ENCODE data around the gene USP3.

DNA sequence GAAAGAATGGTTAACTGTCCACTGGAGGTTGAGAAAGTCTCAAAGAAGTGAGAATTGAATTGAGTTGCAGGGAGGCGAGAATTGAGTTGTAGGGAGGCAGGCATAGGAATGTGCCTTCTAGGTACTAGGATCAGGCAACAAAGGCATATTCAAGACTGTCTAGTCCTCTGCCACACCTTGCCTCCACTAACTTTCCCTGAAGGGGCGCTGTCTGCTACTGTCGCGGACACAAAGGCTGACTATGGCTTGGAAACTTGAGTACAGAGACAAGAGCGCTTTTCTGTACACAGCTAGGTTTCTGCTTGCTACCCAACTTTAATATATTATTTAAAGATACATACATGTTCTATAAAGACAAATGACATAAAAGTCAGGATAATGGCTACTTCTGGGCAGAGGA, 82.4 kb downstream of the USP3 start:
- TF ChIP-seq POLR2AphosphoS5 (IDR thresholded peaks at IDR 0.05; ENCODE audit: low read depth, low read length) (no peak), NFIC (IDR thresholded peaks at IDR 0.05; ENCODE audit: borderline replicate concordance) (no peak), GABPA (IDR thresholded peaks at IDR 0.05; ENCODE audit: low read depth) (no peak), RCOR1 (IDR thresholded peaks at IDR 0.05; ENCODE audit: low read length) (no peak), EZH2phosphoT487 (IDR thresholded peaks at IDR 0.05; ENCODE audit: borderline replicate concordance, low read depth) (no peak), SIN3A (IDR thresholded peaks at IDR 0.05; ENCODE audit: borderline replicate concordance, low read depth, low read length) (no peak), TAF1 (IDR thresholded peaks at IDR 0.05; ENCODE audit: borderline replicate concordance, low read depth, low read length) (no peak), ELF1 (IDR thresholded peaks at IDR 0.05) (no peak), EP300 (IDR thresholded peaks at IDR 0.05; ENCODE audit: borderline replicate concordance in 1 of 2, low read depth in 1 of 2, low read length in 1 of 2) (no peak), CHD2 (IDR thresholded peaks at IDR 0.05; ENCODE audit: low read length, partially characterized antibody) (no peak)
- TF ChIP-seq, protein P1, sequence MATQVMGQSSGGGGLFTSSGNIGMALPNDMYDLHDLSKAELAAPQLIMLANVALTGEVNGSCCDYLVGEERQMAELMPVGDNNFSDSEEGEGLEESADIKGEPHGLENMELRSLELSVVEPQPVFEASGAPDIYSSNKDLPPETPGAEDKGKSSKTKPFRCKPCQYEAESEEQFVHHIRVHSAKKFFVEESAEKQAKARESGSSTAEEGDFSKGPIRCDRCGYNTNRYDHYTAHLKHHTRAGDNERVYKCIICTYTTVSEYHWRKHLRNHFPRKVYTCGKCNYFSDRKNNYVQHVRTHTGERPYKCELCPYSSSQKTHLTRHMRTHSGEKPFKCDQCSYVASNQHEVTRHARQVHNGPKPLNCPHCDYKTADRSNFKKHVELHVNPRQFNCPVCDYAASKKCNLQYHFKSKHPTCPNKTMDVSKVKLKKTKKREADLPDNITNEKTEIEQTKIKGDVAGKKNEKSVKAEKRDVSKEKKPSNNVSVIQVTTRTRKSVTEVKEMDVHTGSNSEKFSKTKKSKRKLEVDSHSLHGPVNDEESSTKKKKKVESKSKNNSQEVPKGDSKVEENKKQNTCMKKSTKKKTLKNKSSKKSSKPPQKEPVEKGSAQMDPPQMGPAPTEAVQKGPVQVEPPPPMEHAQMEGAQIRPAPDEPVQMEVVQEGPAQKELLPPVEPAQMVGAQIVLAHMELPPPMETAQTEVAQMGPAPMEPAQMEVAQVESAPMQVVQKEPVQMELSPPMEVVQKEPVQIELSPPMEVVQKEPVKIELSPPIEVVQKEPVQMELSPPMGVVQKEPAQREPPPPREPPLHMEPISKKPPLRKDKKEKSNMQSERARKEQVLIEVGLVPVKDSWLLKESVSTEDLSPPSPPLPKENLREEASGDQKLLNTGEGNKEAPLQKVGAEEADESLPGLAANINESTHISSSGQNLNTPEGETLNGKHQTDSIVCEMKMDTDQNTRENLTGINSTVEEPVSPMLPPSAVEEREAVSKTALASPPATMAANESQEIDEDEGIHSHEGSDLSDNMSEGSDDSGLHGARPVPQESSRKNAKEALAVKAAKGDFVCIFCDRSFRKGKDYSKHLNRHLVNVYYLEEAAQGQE (IDR thresholded peaks at IDR 0.05; ENCODE audit: low read depth, low read length): no peak
- TF ChIP-seq, protein P2, sequence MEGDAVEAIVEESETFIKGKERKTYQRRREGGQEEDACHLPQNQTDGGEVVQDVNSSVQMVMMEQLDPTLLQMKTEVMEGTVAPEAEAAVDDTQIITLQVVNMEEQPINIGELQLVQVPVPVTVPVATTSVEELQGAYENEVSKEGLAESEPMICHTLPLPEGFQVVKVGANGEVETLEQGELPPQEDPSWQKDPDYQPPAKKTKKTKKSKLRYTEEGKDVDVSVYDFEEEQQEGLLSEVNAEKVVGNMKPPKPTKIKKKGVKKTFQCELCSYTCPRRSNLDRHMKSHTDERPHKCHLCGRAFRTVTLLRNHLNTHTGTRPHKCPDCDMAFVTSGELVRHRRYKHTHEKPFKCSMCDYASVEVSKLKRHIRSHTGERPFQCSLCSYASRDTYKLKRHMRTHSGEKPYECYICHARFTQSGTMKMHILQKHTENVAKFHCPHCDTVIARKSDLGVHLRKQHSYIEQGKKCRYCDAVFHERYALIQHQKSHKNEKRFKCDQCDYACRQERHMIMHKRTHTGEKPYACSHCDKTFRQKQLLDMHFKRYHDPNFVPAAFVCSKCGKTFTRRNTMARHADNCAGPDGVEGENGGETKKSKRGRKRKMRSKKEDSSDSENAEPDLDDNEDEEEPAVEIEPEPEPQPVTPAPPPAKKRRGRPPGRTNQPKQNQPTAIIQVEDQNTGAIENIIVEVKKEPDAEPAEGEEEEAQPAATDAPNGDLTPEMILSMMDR (IDR thresholded peaks at IDR 0.05): no peak
- TF ChIP-seq, protein P3, sequence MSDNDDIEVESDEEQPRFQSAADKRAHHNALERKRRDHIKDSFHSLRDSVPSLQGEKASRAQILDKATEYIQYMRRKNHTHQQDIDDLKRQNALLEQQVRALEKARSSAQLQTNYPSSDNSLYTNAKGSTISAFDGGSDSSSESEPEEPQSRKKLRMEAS (IDR thresholded peaks at IDR 0.05; ENCODE audit: low read depth): no peak

Data from SK-N-SH (cell line).